HPDE6-E6E7 (cell line): ENCODE data around the gene GRIK5.
A peak's percentile ranks its signal among the peaks of the same experiment; 100 is the strongest.

Experiments
- DNase-seq: peaks from one replicate; pipeline ENCODE4 v3.0.0; 2011; ENCODE audit warnings: missing footprints; ENCODE audit errors: extremely low spot score

Gene GRIK5

GRCh38 chr19:41957838-41958366, 112.1 kb downstream of the GRIK5 start:
- peak; percentile 87 for DNase-seq

- DNase-seq: no peak
Measured at GRCh38 chr19:41957161-41957837, 112.7 kb downstream of the GRIK5 start.

- no peak for DNase-seq
Measured at GRCh38 chr19:41956621-41957020, 113.4 kb downstream of the GRIK5 start.

GRCh38 chr19:41955521-41955920, 114.5 kb downstream of the GRIK5 start:
- DNase-seq: no peak

- peak; percentile 75 for DNase-seq
Measured at GRCh38 chr19:41951686-41952172, 118.3 kb downstream of the GRIK5 start.
